Astrocyte (in vitro differentiated cells and primary cell): Measurements from ENCODE around the gene MYLIP. TPM values are rescaled to one million over a fixed set of nuclear protein-coding genes. Genes with fewer than 3 reads are reported as not detected.

Experiments
- DNase-seq: peaks from one replicate; pipeline ENCODE4 v3.0.0-alpha.2; 2010; ENCODE audit warnings: low read depth
- FAIRE-seq: peaks from 2 replicates; lab custom pipeline; 2011; peaks lifted over from hg19 to GRCh38; lab: Jason Lieb, UNC
- H2AFZ ChIP-seq: 2 replicates; pipeline ENCODE4 v1.6.0; 2012; ENCODE audit warnings: low read depth, low read length, inconsistent platforms
- H3K27ac ChIP-seq: 2 replicates; pipeline ENCODE4 v1.5.1; 2011; ENCODE audit warnings: low read depth, low read length, inconsistent platforms
- H3K27me3 ChIP-seq: 2 replicates; pipeline ENCODE4 v1.6.0; 2011; ENCODE audit warnings: low read length, inconsistent platforms; ENCODE audit not compliant: insufficient read depth
- H3K36me3 ChIP-seq: 2 replicates; pipeline ENCODE4 v1.5.1; 2011; ENCODE audit warnings: low read length, inconsistent platforms; ENCODE audit not compliant: insufficient read depth
- H3K4me1 ChIP-seq: 2 replicates; pipeline ENCODE4 v1.5.1; 2011; ENCODE audit warnings: low read length, inconsistent platforms; ENCODE audit not compliant: insufficient read depth
- H3K4me2 ChIP-seq: 2 replicates; pipeline ENCODE4 v1.6.0; 2012; ENCODE audit warnings: low read length, inconsistent platforms
- H3K4me3 ChIP-seq: 2 replicates; pipeline ENCODE4 v1.5.1; 2011; ENCODE audit warnings: low read depth, mild to moderate bottlenecking, low read length, inconsistent platforms; ENCODE audit not compliant: insufficient read depth
- H3K79me2 ChIP-seq: 2 replicates; pipeline ENCODE4 v1.6.0; 2012; ENCODE audit warnings: mild to moderate bottlenecking, low read length, inconsistent platforms; ENCODE audit not compliant: insufficient read depth
- H3K9ac ChIP-seq: 2 replicates; pipeline ENCODE4 v1.6.0; 2012; ENCODE audit warnings: mild to moderate bottlenecking, low read length, inconsistent platforms
- H3K9me3 ChIP-seq: 2 replicates; pipeline ENCODE4 v1.5.1; 2012; ENCODE audit warnings: low read depth, mild to moderate bottlenecking, low read length, inconsistent platforms; ENCODE audit not compliant: insufficient read depth
- H4K20me1 ChIP-seq: 2 replicates; pipeline ENCODE4 v1.6.0; 2012; ENCODE audit warnings: low read length, inconsistent platforms; ENCODE audit not compliant: insufficient read depth
- H3K27ac Mint-ChIP-seq: one replicate; pipeline ENCODE4 v1.8.0; 2021; ENCODE audit warnings: mild to moderate bottlenecking, mixed read lengths; ENCODE audit not compliant: unreplicated experiment
- H3K27me3 Mint-ChIP-seq: one replicate; pipeline ENCODE4 v1.8.0; 2021; ENCODE audit warnings: low read depth, mixed read lengths; ENCODE audit not compliant: unreplicated experiment
- H3K36me3 Mint-ChIP-seq: one replicate; pipeline ENCODE4 v1.8.0; 2021; ENCODE audit warnings: low read depth, mixed read lengths; ENCODE audit not compliant: unreplicated experiment
- H3K4me1 Mint-ChIP-seq: one replicate; pipeline ENCODE4 v1.8.0; 2021; ENCODE audit warnings: low read depth, mixed read lengths; ENCODE audit not compliant: unreplicated experiment
- H3K4me3 Mint-ChIP-seq: one replicate; pipeline ENCODE4 v1.8.0; 2021; ENCODE audit warnings: mild to moderate bottlenecking, moderate library complexity, mixed read lengths; ENCODE audit not compliant: unreplicated experiment
- H3K9me3 Mint-ChIP-seq: one replicate; pipeline ENCODE4 v1.8.0; 2021; ENCODE audit warnings: mild to moderate bottlenecking, mixed read lengths; ENCODE audit not compliant: unreplicated experiment
- CTCF ChIP-seq: IDR thresholded peaks from 2 replicates; pipeline ENCODE4 v1.5.1; 2011; ENCODE audit warnings: low read depth, mild to moderate bottlenecking, inconsistent platforms, low read length, moderate library complexity; ENCODE audit not compliant: insufficient read depth
- EZH2 ChIP-seq: IDR thresholded peaks from 2 replicates; pipeline ENCODE4 v1.6.1; 2012; ENCODE audit warnings: mild to moderate bottlenecking, low read length, inconsistent platforms; ENCODE audit not compliant: insufficient read depth
- total RNA-seq: library from RNA; stranded (reverse); gene quantifications from 2 replicates; pipeline ENCODE4 v1.2.1, GENCODE V29; 2021

MYLIP gene
- total RNA-seq, 1 donor from 2014 or later, result 12.9 TPM

GRCh38 chr6:16087386-16087785 is 41.5 kb upstream of the MYLIP start:
- no peak overlapping the region for H3K9ac ChIP-seq
- no peak overlapping the region for H3K27ac ChIP-seq
- H3K4me2 ChIP-seq, result no peak overlapping the region
- H3K27me3 ChIP-seq, result peaks cover 7% of the 10 kb centered on the region
- no peak for FAIRE-seq
- Mint-ChIP-seq H3K4me1 (no peaks in the 10 kb centered on the region), H3K27me3 (peaks cover 2% of the 10 kb centered on the region), H3K4me3 (no peak overlapping the region), H3K36me3 (no peaks in the 10 kb centered on the region), H3K27ac (no peak overlapping the region), H3K9me3 (no peaks in the 10 kb centered on the region)
- no peaks in the 10 kb centered on the region for H3K4me1 ChIP-seq
- H4K20me1 ChIP-seq, result no peaks in the 10 kb centered on the region
- no peaks in the 10 kb centered on the region for H3K9me3 ChIP-seq
- no peak overlapping the region for H3K4me3 ChIP-seq
- no peak overlapping the region for H2AFZ ChIP-seq
- H3K36me3 ChIP-seq, result no peaks in the 10 kb centered on the region
- no peak for DNase-seq
- H3K79me2 ChIP-seq, result no peaks in the 10 kb centered on the region
- TF ChIP-seq CTCF (no peak), EZH2 (no peak)

GRCh38 chr6:16088409-16088808 is 40.5 kb upstream of the MYLIP start:
- H2AFZ ChIP-seq, result no peak overlapping the region
- Mint-ChIP-seq H3K27ac (no peak overlapping the region), H3K36me3 (no peaks in the 10 kb centered on the region), H3K4me3 (no peak overlapping the region), H3K9me3 (no peaks in the 10 kb centered on the region), H3K4me1 (no peaks in the 10 kb centered on the region), H3K27me3 (peaks cover 2% of the 10 kb centered on the region)
- H3K27ac ChIP-seq, result no peak overlapping the region
- H3K9ac ChIP-seq, result no peak overlapping the region
- H3K4me1 ChIP-seq, result no peaks in the 10 kb centered on the region
- DNase-seq, result no peak
- no peaks in the 10 kb centered on the region for H4K20me1 ChIP-seq
- no peaks in the 10 kb centered on the region for H3K9me3 ChIP-seq
- no peak overlapping the region for H3K4me3 ChIP-seq
- TF ChIP-seq CTCF, result no peak
- TF ChIP-seq EZH2, result no peak
- no peak overlapping the region for H3K4me2 ChIP-seq
- H3K36me3 ChIP-seq, result no peaks in the 10 kb centered on the region
- FAIRE-seq, result no peak
- peaks cover 5% of the 10 kb centered on the region for H3K27me3 ChIP-seq
- no peaks in the 10 kb centered on the region for H3K79me2 ChIP-seq

- Mint-ChIP-seq H3K27ac (no peak overlapping the region), H3K36me3 (no peaks in the 10 kb centered on the region), H3K4me1 (no peaks in the 10 kb centered on the region), H3K9me3 (no peaks in the 10 kb centered on the region), H3K4me3 (no peak overlapping the region), H3K27me3 (peaks cover 2% of the 10 kb centered on the region)
- Histone ChIP-seq H3K4me3 (no peak overlapping the region), H2AFZ (no peak overlapping the region), H3K27ac (no peak overlapping the region), H3K36me3 (no peaks in the 10 kb centered on the region), H3K4me2 (no peak overlapping the region), H3K27me3 (peaks cover 5% of the 10 kb centered on the region), H4K20me1 (no peaks in the 10 kb centered on the region), H3K79me2 (no peaks in the 10 kb centered on the region), H3K4me1 (no peaks in the 10 kb centered on the region), H3K9ac (no peak overlapping the region), H3K9me3 (no peaks in the 10 kb centered on the region)
- TF ChIP-seq EZH2, result no peak
- no peak for TF ChIP-seq CTCF
- no peak for FAIRE-seq
- DNase-seq, result no peak
Measured at GRCh38 chr6:16089232-16090062, 39.4 kb upstream of the MYLIP start.
